Endodermal cell (in vitro differentiated cells): ENCODE results near the gene GALNT2. TPM values are rescaled to one million over a fixed set of nuclear protein-coding genes. Genes with fewer than 3 reads are reported as not detected.
A peak's percentile ranks its signal among the peaks of the same experiment; 100 is the strongest.

Source experiments
- DNase-seq: peaks from one replicate; pipeline ENCODE4 v3.0.0-alpha.2; 2017
- H3K27ac ChIP-seq: 2 replicates; pipeline ENCODE4 v1.5.1; 2013; ENCODE audit warnings: mild to moderate bottlenecking, low read depth, low read length, moderate library complexity
- H3K27me3 ChIP-seq: 2 replicates; pipeline ENCODE4 v1.6.1; 2013; ENCODE audit warnings: mild to moderate bottlenecking, low read length, moderate library complexity; ENCODE audit not compliant: insufficient read depth, control insufficient read depth, poor library complexity, severe bottlenecking
- H3K36me3 ChIP-seq: 2 replicates; pipeline ENCODE4 v1.7.0; 2013; ENCODE audit warnings: mild to moderate bottlenecking, low read length, moderate library complexity; ENCODE audit not compliant: control insufficient read depth, insufficient read depth
- H3K4me1 ChIP-seq: one replicate; pipeline ENCODE4 v1.7.0; 2013; ENCODE audit warnings: low read length; ENCODE audit not compliant: control insufficient read depth, insufficient read depth
- H3K4me3 ChIP-seq: 2 replicates; pipeline ENCODE4 v1.5.1; 2013; ENCODE audit warnings: mild to moderate bottlenecking, low read length, moderate library complexity
- H3K9ac ChIP-seq: 2 replicates; pipeline ENCODE4 v1.6.1; 2013; ENCODE audit warnings: mild to moderate bottlenecking, low read length, moderate library complexity; ENCODE audit not compliant: poor library complexity, severe bottlenecking; ENCODE audit errors: extremely low read depth
- H3K9me3 ChIP-seq: 2 replicates; pipeline ENCODE4 v1.6.1; 2013; ENCODE audit warnings: mild to moderate bottlenecking, low read length, moderate library complexity; ENCODE audit not compliant: control insufficient read depth
- H3K27ac Mint-ChIP-seq: 2 replicates; pipeline ENCODE4 v1.8.0; 2020; ENCODE audit warnings: mixed read lengths
- H3K27me3 Mint-ChIP-seq: 2 replicates; pipeline ENCODE4 v1.8.0; 2021; ENCODE audit warnings: mild to moderate bottlenecking, mixed read lengths; ENCODE audit not compliant: insufficient read depth
- H3K36me3 Mint-ChIP-seq: 2 replicates; pipeline ENCODE4 v1.8.0; 2020; ENCODE audit warnings: low read depth, mixed read lengths
- H3K4me1 Mint-ChIP-seq: 2 replicates; pipeline ENCODE4 v1.8.0; 2020; ENCODE audit warnings: mixed read lengths
- H3K4me3 Mint-ChIP-seq: 2 replicates; pipeline ENCODE4 v1.8.0; 2020; ENCODE audit warnings: mild to moderate bottlenecking, moderate library complexity, mixed read lengths
- H3K9me3 Mint-ChIP-seq: 2 replicates; pipeline ENCODE4 v1.8.0; 2020; ENCODE audit warnings: mild to moderate bottlenecking, mixed read lengths
- WGBS, 2 experiments: methylation state at CpG; one replicate each; pipeline versions ENCODE4 v1.1.5 to v1.1.7; 2013; ENCODE audit warnings: missing lambda C conversion rate in 2 of 2, mixed read lengths in 1 of 2; ENCODE audit not compliant: insufficient coverage in 1 of 2, insufficient read length in 1 of 2; 5-methylcytosine and 5-hydroxymethylcytosine counted together
- total RNA-seq, 2 donors: library from RNA; stranded (reverse); fragmentation: NEBNext Ultra II Directional in 1 of 2; extraction: Animal tissue kit (Norgen Biotek cat#: 25700) in 1 of 2; gene quantifications; 2 replicates in 1 of 2; 3 replicates in 1 of 2; pipeline ENCODE4 v1.2.1, GENCODE V29; 2021
- TF ChIP-seq, protein P1 (sequence below): fragments of 200-600 bp; sonication (generic); conservative IDR thresholded peaks from 2 replicates; pipeline ENCODE4 v1.5.0; 2021; ENCODE audit warnings: antibody characterized with exemption, mild to moderate bottlenecking

The GALNT2 gene
- total RNA-seq, 2 donors from 2014 or later: 41.6 to 63.5 TPM

DNA sequence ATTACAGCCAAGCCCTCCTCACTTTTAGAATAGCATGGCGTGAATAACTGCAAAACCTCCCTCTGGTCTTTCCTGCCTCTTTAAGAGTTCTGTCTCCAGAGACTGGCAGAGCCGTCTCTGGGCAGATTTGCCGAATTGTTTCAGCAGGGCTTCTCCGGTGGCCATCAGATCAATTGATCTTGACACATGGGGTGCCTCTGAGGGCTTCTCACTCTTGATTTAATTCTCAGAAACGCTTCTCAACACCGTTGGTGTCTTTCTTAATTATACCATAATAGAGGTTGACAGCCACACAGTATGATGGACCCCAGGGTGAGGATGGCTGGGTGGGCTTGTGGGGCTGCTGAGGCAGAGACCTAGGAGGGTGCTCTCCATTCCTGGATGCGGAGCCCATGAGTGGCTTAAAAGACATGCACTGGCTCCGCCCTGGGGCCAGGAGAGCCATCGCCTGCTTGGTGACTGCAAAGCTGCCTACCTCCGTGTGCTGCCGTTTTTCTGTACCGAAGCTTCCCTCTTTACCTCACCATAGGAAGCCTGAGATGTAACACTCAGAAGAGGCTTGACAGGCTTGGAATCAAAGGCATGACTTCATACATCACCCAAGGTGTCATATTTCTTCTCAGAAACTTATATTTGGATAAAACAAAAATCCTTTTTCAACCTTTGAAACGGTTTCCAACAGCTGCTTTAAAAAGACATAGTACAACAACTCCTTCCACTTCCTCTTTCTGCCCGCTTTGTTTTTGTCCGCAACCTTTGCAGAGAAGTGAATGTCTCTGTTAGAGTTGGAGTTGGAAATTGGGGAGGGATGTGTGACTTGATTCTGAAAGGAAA is 82.9 kb downstream of the GALNT2 start:
- H3K4me1 ChIP-seq: no peaks in the 10 kb centered on the region
- no peaks in the 10 kb centered on the region for H3K36me3 ChIP-seq
- no peaks in the 10 kb centered on the region for H3K9me3 ChIP-seq
- TF ChIP-seq, protein P1, sequence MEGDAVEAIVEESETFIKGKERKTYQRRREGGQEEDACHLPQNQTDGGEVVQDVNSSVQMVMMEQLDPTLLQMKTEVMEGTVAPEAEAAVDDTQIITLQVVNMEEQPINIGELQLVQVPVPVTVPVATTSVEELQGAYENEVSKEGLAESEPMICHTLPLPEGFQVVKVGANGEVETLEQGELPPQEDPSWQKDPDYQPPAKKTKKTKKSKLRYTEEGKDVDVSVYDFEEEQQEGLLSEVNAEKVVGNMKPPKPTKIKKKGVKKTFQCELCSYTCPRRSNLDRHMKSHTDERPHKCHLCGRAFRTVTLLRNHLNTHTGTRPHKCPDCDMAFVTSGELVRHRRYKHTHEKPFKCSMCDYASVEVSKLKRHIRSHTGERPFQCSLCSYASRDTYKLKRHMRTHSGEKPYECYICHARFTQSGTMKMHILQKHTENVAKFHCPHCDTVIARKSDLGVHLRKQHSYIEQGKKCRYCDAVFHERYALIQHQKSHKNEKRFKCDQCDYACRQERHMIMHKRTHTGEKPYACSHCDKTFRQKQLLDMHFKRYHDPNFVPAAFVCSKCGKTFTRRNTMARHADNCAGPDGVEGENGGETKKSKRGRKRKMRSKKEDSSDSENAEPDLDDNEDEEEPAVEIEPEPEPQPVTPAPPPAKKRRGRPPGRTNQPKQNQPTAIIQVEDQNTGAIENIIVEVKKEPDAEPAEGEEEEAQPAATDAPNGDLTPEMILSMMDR: no peak
- no peak overlapping the region for H3K9ac ChIP-seq
- H3K4me3 ChIP-seq: no peak overlapping the region
- Mint-ChIP-seq H3K4me1 (peaks cover 24% of the 10 kb centered on the region), H3K27ac (no peak overlapping the region), H3K36me3 (peaks cover 2% of the 10 kb centered on the region), H3K27me3 (no peaks in the 10 kb centered on the region), H3K9me3 (no peaks in the 10 kb centered on the region), H3K4me3 (no peak overlapping the region)
- WGBS, 2 experiments: 80 to 85% methylated on average over 13 to 15 of the region's 15 CpGs
- no peaks in the 10 kb centered on the region for H3K27me3 ChIP-seq
- H3K27ac ChIP-seq: peak overlapping the region; percentile 83
- no peak for DNase-seq

GRCh38 chr1:230150615-230151014 is 83.6 kb downstream of the GALNT2 start:
- Mint-ChIP-seq H3K4me3 (no peak overlapping the region), H3K27me3 (no peaks in the 10 kb centered on the region), H3K9me3 (no peaks in the 10 kb centered on the region), H3K36me3 (peaks cover 2% of the 10 kb centered on the region), H3K27ac (no peak overlapping the region), H3K4me1 (peaks cover 26% of the 10 kb centered on the region)
- TF ChIP-seq, protein P1: no peak
- Histone ChIP-seq H3K36me3 (no peaks in the 10 kb centered on the region), H3K4me1 (no peaks in the 10 kb centered on the region), H3K4me3 (no peak overlapping the region), H3K9ac (no peak overlapping the region), H3K27me3 (no peaks in the 10 kb centered on the region), H3K27ac (peak overlapping the region; percentile 83), H3K9me3 (no peaks in the 10 kb centered on the region)
- DNase-seq: no peak
- WGBS, 2 experiments: 88 to 93% methylated on average over 5 to 7 of the region's 7 CpGs

- H3K9ac ChIP-seq: no peak overlapping the region
- peak overlapping the region; percentile 100 for H3K27ac ChIP-seq
- WGBS, 2 experiments: 94% methylated on average over 6 to 7 of the region's 7 CpGs
- no peaks in the 10 kb centered on the region for H3K4me1 ChIP-seq
- Mint-ChIP-seq H3K27me3 (no peaks in the 10 kb centered on the region), H3K9me3 (no peaks in the 10 kb centered on the region), H3K4me1 (peaks cover 18% of the 10 kb centered on the region), H3K4me3 (no peak overlapping the region), H3K27ac (no peak overlapping the region), H3K36me3 (peaks cover 6% of the 10 kb centered on the region)
- H3K4me3 ChIP-seq: no peak overlapping the region
- DNase-seq: no peak
- no peaks in the 10 kb centered on the region for H3K36me3 ChIP-seq
- TF ChIP-seq, protein P1: no peak
- H3K27me3 ChIP-seq: no peaks in the 10 kb centered on the region
- no peaks in the 10 kb centered on the region for H3K9me3 ChIP-seq
Measured at GRCh38 chr1:230151924-230152468, 85.0 kb downstream of the GALNT2 start.
